ENCODE data around the gene TBX19.

TBX19 gene

GRCh38 chr1:168281603-168282325 lies 1.1 kb downstream of the TBX19 start:
- DNase-seq (ENCODE audit: low read depth): no peak

- DNase-seq (ENCODE audit: low read depth): no peak
Observed at GRCh38 chr1:168285521-168285790, 4.8 kb downstream of the TBX19 start.

- no peak for DNase-seq (ENCODE audit: low read depth)
Observed at GRCh38 chr1:168285971-168286927, 5.6 kb downstream of the TBX19 start.

DNA sequence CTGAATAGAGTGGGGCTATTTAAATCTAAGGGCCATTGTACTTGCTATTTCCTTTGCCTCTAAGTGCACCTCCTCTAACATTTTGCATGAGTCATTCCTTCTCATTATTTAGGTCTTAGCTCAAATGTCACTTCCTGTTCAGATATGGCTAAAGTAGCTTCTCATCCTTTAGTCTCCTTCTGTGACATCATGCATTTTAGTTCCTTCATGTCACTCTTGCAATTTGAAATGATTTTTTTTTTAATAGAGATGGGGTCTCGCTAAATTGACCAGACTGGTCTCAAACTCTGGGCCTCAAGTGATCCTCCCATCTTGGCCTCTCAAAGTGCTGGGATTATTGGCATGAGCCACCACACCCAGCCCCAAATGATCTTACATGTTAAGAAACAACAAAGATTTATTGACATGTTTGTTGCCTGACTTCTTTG lies 6.6 kb downstream of the TBX19 start:
- DNase-seq (ENCODE audit: low read depth): no peak

DNA sequence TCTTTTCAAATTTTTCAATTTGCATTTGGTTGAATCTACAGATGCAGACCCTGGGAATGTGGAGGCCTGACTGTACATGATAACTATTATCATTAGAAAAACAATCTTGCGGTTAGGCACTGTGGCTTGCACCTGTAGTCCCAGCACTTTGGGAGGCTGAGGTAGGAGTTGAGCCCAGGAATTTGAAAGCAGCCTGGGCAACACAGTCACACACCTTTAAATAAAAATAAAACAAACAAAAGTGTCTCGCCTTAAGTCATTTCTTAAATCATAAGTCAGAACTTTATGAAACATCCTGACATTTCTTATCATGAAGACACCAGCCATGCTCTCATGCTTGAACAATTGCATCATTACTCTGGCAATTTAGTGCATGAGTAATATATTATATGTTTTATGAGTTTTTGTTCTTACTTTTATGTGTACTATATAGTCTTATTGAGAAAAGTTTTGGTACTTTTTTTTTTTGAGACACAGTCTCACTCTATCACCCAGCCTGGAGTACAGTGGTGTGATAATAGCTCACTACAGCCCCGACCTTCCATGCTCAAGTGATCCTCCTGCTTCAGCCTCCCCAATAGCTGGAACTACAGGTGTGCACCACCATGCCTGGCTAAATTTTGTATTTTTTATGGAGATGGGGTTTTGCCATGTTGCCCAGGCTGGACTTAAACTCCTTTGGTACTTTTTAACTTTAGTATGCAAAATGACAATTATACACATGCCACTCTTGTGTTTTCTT lies 7.8 kb downstream of the TBX19 start:
- DNase-seq (ENCODE audit: low read depth): no peak

DNA sequence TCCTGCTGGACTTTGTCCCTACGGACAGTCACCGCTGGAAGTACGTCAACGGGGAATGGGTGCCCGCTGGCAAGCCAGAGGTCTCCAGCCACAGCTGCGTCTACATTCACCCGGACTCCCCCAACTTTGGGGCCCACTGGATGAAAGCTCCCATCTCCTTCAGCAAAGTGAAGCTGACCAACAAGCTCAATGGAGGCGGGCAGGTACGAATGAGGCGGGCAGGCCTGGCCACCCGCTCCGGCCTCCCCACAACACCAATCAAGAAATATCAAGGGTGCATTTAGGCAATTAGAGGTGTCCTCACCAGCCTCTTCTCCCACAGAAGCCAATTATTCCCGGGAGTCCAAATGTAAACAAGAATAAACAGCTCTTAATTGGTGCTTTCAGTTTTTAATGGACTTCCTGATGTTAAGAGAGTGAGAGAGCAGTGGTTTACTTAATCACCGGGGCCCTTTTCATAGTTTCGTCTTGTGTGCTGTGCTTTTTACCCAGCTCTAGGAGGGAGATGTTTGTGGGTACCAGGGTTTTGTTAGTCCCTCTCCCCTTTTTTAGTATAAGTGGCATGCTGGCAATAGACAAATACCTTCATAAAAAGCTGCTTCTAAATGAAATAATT lies 10.7 kb downstream of the TBX19 start:
- DNase-seq (ENCODE audit: low read depth): no peak

GRCh38 chr1:168293356-168293755 lies 12.7 kb downstream of the TBX19 start:
- no peak for DNase-seq (ENCODE audit: low read depth)

- DNase-seq (ENCODE audit: low read depth): no peak
Observed at GRCh38 chr1:168295411-168296114, 14.9 kb downstream of the TBX19 start.

DNA sequence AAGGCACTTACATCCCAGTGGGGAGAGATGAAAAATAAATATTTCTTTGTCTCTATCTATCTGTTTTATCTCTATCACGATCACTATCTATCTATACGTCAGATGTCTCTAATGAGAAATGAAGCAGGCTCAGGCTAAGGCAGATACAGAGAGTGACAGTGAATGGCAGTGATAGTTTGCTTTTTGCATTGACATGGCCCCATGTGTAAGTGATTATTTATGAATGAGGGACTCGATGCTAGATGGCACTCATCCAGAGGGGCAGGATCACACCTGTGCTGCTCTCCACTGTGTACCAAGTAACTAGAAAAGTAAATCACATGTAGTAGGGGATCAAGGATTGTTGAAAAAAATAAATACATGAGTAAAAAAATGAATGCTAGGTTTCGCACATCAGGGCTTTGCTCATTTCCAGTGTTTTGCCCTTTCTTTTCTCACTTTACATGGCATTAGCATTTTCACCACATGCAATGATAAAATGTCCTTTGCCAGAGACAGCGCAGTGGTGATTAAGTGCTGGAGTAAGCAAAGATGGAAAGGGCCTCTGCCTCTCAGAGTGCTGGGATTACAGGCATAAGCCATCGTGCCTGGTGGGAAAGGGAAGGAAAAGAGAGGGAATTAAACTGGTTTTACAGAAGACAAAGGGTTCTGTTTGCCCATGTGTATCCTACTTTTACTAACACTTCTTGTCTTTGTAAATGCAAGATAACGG lies 16.5 kb downstream of the TBX19 start:
- no peak for DNase-seq (ENCODE audit: low read depth)

GRCh38 chr1:168298446-168298845 lies 17.8 kb downstream of the TBX19 start:
- no peak for DNase-seq (ENCODE audit: low read depth)

DNA sequence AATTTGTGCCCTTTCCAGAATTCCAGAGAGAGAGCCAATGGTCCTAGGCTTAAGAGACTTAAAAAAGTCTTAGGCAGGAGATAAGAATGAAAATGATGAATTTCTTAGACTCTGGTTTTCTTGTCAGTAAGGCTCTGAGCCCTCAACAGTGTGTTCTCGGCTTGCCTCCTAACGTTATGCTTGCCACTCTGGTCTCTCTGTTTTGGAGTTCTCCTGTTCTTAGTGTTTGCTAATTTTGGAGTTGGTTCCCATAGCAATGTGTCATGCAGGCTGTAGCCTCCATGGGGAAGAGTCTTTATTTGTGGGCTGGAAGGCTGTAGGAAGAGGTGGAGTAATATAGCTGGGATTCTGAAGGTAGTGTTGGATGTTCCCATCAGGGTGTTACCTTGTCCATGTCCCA lies 19.9 kb downstream of the TBX19 start:
- no peak for DNase-seq (ENCODE audit: low read depth)

DNA sequence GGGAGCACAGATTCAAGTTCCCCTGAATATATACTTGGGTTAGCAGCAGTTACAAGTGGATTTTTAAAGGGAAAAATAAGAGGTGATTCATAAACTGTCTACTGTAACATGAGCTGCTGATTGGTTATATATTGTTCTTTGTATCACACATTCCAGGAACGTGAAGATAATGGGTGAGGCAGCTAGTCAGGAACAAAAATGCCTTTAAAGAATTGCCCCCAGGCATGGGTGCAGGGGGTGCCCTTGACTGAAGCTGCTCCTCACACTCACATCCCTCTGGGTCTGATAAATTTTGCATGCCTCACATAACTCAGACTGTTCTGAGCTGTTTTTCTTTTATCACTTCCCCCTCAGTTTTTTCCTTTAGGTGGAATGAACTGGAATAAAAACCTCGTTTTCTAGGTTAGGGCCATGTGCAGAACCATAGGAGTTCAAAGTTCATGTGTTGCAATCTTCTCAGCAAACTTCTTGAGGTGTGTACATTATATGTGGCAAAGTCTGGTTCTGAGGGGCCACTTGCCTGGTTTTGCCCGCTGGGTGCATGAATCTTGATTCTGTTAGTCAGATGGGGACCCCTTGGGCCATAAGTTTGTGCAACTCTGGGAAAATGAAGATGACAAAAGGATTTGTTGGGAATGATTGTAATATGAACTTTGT lies 21.1 kb downstream of the TBX19 start:
- DNase-seq (ENCODE audit: low read depth): no peak

- no peak for DNase-seq (ENCODE audit: low read depth)
Observed at GRCh38 chr1:168303716-168304540, 23.3 kb downstream of the TBX19 start.

DNA sequence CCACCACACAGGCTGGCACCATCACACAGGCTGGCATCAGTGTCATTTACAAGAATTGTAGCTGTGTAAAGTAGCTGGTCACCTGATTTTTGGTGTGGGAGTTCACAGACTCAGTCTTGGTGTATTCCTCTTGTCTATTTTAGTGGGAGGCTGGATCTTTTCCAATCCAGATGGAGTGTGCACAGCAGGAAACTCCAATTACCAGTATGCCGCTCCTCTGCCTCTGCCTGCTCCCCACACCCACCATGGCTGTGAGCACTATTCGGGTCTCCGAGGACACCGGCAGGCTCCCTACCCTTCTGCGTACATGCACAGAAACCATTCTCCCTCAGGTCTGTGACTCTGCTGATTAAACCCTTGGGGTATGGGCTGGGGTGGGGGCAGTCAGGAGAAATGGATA lies 24.2 kb downstream of the TBX19 start:
- DNase-seq (ENCODE audit: low read depth): no peak

- no peak for DNase-seq (ENCODE audit: low read depth)
Observed at GRCh38 chr1:168312718-168313604, 32.3 kb downstream of the TBX19 start.

- DNase-seq (ENCODE audit: low read depth): no peak
Observed at GRCh38 chr1:168316142-168316541, 35.5 kb downstream of the TBX19 start.

- no peak for DNase-seq (ENCODE audit: low read depth)
Observed at GRCh38 chr1:168317309-168317708, 36.6 kb downstream of the TBX19 start.

- no peak for DNase-seq (ENCODE audit: low read depth)
Observed at GRCh38 chr1:168319691-168320090, 39.0 kb downstream of the TBX19 start.

DNA sequence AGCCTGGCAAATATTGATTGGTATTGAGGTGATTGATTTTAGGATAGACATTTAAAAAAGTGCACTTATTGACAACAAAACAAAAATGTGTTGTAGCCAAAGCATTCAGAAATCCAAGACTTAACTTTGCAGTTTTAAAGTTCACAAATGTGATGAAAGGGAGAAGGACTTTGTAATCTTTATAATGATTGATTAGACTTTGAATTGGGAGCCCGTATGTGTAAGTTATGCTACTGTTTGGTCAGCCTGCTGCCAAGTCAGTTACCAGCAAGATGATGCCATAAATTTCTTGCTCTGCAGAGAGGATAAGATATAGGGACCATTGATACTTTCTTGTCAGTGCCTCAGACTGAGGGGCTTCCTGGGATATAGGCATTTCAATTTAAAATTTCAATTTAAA lies 39.5 kb downstream of the TBX19 start:
- no peak for DNase-seq (ENCODE audit: low read depth)
